KOPT-K1 (cell line): Measurements from ENCODE around the gene CBLC.

ENCODE experiments used
- H3K27ac ChIP-seq: fragments of 200-600 bp; sonication (generic); 2 replicates; pipeline ENCODE4 v1.5.1; 2016; ENCODE audit warnings: antibody characterized with exemption, mild to moderate bottlenecking, low read depth, low read length; ENCODE audit not compliant: poor library complexity, severe bottlenecking
- H3K36me3 ChIP-seq: fragments of 200-600 bp; sonication (generic); 2 replicates; pipeline ENCODE4 v1.5.1; 2017; ENCODE audit warnings: antibody characterized with exemption, mild to moderate bottlenecking, low read length, moderate library complexity; ENCODE audit not compliant: insufficient read depth
- H3K9me3 ChIP-seq: fragments of 200-600 bp; sonication (generic); 2 replicates; pipeline ENCODE4 v1.5.1; 2017; ENCODE audit warnings: antibody characterized with exemption, low read length, mild to moderate bottlenecking; ENCODE audit not compliant: insufficient read depth, poor library complexity, severe bottlenecking

CBLC gene

DNA sequence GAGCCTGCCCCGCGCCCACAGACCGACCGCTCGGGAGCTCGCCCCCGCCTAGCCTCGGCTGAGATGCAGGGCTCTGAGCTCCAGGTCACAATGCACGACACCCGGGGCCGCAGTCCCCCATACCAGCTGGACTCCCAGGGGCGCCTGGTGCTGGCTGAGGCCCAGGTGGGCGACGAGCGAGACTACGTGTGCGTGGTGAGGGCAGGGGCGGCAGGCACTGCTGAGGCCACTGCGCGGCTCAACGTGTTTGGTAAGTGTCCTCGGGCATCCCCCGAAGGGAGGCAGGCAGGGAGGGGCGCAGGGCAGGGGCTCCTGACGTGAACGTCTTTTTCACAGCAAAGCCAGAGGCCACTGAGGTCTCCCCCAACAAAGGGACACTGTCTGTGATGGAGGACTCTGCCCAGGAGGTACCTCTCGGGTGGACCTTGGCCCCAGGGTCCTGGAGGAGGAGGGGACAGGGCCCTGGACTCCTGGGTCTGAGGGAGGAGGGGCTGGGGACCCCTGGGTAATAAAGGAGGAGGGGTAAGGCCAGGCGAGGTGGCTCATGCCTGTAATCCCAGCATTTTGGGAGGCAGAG lies 34.5 kb downstream of the CBLC start:
- H3K9me3 ChIP-seq = no peaks in the 10 kb centered on the region
- H3K27ac ChIP-seq = no peak overlapping the region

DNA sequence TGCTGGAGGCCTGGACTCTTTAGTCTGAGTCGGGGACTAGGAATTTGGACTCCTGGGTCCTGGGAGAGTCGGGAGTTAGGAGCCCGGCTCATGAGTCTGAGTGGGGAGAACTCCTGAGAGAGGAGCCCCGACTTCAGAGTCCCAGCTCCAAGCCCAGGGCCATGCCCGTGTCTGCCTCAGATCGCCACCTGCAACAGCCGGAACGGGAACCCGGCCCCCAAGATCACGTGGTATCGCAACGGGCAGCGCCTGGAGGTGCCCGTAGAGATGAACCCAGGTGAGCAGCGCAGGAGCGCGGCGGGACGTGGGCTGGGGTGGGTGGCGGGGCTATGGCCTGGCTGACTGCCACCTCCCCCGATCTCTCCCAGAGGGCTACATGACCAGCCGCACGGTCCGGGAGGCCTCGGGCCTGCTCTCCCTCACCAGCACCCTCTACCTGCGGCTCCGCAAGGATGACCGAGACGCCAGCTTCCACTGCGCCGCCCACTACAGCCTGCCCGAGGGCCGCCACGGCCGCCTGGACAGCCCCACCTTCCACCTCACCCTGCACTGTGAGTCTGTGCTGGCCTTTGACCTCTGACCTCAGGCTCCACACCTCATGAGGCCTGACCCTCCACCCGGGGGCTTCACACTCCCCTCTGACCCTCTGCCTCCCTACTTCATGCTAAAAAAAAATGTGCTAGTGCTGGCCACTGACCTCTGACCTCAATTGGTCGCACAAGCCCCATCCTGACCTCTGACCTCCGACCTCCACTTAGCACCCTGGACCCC lies 35.6 kb downstream of the CBLC start:
- Histone ChIP-seq H3K27ac (no peak overlapping the region), H3K36me3 (no peaks in the 10 kb centered on the region), H3K9me3 (no peaks in the 10 kb centered on the region)

More for the DNA sequence above, 34.5 kb downstream of the CBLC start:
- no peaks in the 10 kb centered on the region for H3K36me3 ChIP-seq

DNA sequence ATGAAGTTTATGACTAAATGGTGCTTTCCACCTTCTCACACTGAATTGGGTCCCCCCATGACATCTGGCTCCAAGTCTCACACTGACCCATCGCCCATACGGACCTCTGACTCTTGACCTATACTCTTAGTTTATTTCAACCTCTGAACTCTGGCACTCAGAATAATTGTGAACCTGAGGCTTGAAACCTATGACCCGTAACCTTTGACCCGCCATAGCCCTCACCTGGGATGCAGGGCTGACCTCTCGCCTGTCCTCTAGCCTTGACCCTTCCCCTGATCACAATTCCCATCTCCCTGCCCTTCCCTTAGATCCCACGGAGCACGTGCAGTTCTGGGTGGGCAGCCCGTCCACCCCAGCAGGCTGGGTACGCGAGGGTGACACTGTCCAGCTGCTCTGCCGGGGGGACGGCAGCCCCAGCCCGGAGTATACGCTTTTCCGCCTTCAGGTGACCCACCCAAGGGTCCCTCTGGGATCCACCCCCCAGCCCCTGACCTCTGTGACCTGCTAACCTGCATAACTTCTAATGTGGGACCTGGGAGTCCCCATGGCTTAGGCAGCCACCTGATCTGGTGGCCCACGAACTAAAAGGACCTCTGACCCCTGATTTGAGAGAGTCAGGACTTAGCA lies 36.3 kb downstream of the CBLC start:
- H3K27ac ChIP-seq = no peak overlapping the region
- no peaks in the 10 kb centered on the region for H3K36me3 ChIP-seq
- H3K9me3 ChIP-seq = no peaks in the 10 kb centered on the region

DNA sequence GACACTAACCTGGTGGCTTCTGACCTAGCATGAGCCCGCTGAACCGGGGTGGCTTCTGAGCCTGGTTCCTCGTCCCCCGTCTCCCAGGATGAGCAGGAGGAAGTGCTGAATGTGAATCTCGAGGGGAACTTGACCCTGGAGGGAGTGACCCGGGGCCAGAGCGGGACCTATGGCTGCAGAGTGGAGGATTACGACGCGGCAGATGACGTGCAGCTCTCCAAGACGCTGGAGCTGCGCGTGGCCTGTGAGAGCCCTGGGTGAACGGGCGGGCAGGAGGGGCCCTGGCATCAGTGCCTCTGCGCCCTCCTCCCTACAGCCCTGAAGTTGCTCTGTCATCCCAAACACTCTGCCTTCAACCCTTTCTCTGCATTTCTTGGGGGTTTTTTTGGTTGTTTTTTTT lies 36.8 kb downstream of the CBLC start:
- H3K27ac ChIP-seq = no peak overlapping the region
- H3K36me3 ChIP-seq = no peaks in the 10 kb centered on the region
- H3K9me3 ChIP-seq = no peaks in the 10 kb centered on the region

DNA sequence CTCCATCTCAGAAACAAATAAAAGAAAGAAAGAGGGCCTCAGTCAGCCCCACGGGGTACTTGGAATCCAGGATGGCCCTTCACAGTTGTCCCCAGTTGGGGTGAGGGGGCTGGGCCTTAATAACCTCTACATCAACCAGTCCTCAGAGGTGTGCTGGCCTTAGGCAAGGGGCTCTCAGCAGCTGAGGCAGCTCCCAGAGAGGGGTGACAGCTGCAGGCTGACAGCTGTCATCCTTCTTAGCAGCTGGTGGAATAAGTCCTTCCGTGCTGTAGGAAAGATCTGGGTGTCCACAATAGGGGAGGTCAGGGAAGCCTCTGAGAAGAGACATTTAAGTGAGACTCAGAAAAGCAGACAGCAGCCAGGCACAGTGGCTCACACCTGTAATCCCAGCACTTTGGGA lies 38.6 kb downstream of the CBLC start:
- Histone ChIP-seq H3K27ac (no peak overlapping the region), H3K36me3 (no peaks in the 10 kb centered on the region)

DNA sequence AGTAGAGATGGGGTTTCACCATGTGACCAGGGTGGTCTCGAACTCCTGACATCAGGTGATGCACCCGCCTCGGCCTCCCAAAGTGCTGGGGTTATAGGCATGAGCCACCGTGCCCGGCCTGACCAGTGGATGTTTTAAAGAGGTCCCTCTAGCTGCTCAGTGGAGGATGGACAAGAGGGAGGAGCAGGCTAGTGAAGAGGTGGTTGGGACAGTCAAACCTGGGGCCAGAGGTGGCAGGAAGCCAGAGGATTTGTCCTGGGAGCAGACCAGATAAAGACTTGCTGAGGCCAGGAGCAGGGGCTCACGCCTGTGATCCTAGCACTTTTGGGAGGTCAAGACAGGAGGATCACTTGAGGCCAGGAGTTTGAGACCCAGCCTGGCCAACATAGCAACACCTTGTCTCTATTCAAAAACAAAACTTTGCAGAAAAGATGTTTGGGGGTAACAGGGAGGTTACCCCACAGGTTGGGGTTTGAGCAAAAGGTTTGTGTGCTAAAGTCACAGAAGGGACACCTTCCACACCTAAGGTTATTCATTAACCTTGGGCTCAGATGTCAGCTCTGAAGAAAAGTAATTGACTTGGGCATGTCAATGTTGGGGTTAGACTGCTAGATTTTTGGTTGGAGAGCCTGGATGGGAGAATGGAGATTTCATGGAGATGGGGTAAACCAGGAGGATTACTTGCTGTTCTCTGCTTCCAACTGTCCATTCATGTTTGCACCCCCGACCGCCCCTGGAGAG lies 40.2 kb downstream of the CBLC start:
- Histone ChIP-seq H3K9me3 (no peaks in the 10 kb centered on the region), H3K36me3 (no peaks in the 10 kb centered on the region), H3K27ac (no peak overlapping the region)

More for the DNA sequence above, 38.6 kb downstream of the CBLC start:
- no peaks in the 10 kb centered on the region for H3K9me3 ChIP-seq

DNA sequence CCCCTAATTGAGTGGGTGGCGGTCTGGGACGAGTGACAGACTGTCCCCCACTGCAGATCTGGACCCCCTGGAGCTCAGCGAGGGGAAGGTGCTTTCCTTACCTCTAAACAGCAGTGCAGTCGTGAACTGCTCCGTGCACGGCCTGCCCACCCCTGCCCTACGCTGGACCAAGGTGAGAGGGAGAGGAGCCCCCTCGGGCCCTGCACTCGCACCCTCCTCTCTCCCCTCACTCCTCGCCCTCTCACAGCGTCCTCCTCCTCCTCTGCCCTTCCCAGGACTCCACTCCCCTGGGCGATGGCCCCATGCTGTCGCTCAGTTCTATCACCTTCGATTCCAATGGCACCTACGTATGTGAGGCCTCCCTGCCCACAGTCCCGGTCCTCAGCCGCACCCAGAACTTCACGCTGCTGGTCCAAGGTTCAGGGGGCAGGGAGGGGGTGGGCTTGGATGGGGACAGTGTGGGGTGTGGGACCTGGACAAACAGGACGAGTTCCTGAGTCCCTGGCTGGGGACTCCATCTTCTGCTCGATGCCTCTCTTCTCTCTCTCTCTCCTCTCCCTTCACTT lies 40.9 kb downstream of the CBLC start:
- Histone ChIP-seq H3K27ac (no peak overlapping the region), H3K36me3 (no peaks in the 10 kb centered on the region), H3K9me3 (no peaks in the 10 kb centered on the region)

DNA sequence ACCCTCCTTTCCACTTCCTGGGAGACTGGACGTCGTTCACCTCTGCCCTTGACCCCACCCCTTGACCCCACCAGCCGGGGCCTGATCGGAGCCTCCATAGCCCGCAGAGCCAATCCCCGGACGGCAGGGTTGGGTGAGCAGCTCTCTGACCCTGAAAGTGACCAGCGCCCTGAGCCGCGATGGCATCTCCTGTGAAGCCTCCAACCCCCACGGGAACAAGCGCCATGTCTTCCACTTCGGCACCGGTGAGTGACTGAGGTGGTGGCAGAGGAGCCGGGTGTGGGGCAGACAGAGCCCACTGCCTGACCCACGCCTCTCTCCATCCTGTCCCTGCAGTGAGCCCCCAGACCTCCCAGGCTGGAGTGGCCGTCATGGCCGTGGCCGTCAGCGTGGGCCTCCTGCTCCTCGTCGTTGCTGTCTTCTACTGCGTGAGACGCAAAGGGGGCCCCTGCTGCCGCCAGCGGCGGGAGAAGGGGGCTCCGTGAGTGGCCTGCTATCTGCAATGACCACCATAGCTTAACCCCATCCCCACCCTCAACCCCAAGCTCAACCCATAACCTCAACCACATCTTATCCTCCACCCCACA lies 41.6 kb downstream of the CBLC start:
- Histone ChIP-seq H3K9me3 (no peaks in the 10 kb centered on the region), H3K27ac (no peak overlapping the region), H3K36me3 (no peaks in the 10 kb centered on the region)

DNA sequence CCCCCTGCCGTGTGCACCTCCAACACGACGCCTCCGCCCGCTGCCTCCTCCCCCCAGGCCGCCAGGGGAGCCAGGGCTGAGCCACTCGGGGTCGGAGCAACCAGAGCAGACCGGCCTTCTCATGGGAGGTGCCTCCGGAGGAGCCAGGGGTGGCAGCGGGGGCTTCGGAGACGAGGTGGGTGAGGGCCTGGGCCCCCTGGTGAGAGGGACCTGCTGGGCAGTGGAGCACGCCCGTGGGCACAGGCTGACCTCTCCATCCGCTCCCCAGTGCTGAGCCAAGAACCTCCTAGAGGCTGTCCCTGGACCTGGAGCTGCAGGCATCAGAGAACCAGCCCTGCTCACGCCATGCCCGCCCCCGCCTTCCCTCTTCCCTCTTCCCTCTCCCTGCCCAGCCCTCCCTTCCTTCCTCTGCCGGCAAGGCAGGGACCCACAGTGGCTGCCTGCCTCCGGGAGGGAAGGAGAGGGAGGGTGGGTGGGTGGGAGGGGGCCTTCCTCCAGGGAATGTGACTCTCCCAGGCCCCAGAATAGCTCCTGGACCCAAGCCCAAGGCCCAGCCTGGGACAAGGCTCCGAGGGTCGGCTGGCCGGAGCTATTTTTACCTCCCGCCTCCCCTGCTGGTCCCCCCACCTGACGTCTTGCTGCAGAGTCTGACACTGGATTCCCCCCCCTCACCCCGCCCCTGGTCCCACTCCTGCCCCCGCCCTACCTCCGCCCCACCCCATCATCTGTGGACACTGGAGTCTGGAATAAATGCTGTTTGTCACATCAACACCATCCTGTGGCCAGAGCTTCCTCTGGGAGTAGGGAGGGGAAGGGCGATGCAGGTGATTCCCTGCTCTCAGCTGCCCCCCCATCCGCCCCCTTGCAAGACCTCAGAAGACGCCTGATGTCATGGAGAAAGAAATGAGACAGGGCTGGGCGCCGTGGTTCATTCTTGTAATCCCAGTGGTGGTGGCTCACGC lies 43.2 kb downstream of the CBLC start:
- H3K27ac ChIP-seq = no peak overlapping the region
- H3K36me3 ChIP-seq = no peaks in the 10 kb centered on the region

DNA sequence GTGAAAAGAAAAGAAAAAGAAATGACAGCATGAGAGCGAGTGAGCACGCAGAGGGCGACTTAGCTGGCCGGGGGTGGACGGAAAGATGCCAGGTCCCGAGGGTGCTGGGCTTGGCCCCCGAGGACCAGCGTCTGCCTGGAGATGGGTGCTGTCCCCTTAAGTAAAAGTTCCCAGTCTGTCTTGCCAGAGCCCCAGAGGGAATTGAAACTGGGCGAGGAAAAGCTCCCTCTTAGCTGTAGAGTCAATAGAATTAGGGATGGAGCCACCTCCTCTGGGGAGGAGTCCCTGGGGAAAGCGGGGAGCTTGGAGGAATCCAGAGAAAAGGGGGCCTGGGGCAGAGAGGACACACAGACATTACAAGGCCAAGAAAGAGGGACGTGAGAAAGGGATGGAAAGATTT lies 44.5 kb downstream of the CBLC start:
- Histone ChIP-seq H3K27ac (no peak overlapping the region), H3K36me3 (no peaks in the 10 kb centered on the region), H3K9me3 (no peaks in the 10 kb centered on the region)

More for the DNA sequence above, 43.2 kb downstream of the CBLC start:
- H3K9me3 ChIP-seq = no peaks in the 10 kb centered on the region

DNA sequence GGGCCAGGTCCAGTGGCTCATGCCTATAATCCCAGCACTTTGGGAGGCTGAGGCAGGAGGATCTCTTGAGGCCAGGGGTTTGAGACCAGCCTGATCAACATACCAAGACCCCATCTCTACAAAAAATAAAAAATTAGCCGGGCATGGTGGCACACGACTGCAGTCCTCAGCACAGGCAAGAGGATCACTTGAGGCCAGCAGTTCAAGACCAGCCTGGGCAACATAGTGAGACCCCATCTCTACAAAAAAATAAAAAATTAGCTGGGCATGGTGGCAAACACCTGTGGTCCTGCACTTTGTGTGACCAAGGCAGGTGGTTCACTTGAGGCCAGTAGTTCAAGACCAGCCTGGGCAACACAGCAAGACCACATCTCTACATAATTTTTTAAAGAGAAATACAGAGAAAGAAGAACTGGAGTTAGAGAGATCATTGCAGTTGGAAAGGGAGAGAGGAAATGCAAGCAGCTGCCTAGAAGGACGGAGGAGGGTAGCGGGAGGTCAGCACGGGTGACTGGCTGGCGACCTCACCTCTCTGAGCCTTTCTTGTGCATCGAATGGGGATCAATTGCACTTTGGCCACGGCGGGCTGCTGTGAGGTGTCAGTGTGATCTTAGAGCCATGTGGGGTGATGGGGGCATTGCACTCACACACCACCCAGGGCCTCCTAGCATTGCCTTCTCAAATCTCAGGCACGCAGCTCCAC lies 45.1 kb downstream of the CBLC start:
- no peak overlapping the region for H3K27ac ChIP-seq
- no peaks in the 10 kb centered on the region for H3K9me3 ChIP-seq
- H3K36me3 ChIP-seq = no peaks in the 10 kb centered on the region

DNA sequence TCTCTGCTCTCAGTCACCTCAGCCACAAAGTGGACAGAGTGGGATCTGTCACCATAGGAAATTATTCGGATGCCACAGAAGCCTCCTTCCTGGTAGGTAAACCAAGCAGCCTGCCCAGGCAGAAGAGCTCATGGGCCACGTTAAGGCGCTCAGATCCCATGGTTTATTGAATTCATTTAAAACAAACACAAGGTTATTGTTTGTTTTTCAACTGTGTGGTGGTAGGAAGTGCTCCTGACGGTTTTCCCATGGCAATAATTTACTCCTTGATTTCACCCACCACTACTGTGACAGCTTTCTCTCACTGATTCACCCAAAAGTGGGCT lies 45.6 kb downstream of the CBLC start:
- Histone ChIP-seq H3K36me3 (no peaks in the 10 kb centered on the region), H3K9me3 (no peaks in the 10 kb centered on the region), H3K27ac (no peak overlapping the region)

DNA sequence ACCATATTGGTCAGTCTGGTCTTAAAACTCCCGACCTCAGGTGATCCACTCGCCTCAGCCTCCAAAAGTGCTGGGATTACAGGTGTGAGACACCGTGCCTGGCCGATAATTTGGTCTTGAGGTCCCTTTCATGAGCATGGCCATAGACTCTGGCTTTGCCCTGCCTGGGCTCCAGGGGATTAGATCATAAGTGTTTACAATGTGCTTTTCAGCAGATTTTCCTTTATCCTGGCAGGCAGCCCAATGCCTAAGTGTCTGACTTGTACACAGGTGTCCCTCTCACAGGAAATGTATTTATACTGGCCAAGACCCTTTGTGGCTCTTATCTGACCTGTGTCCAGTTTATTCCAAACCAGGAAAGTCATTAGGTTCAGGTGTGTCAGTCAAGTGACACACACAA lies 47.1 kb downstream of the CBLC start:
- Histone ChIP-seq H3K9me3 (no peaks in the 10 kb centered on the region), H3K27ac (no peak overlapping the region), H3K36me3 (no peaks in the 10 kb centered on the region)
